Measurements from ENCODE around the gene SENP6.
"Not testable (repeated sequence)": the region's sequence is repeated elsewhere in the genome, so short reads cannot be mapped to it uniquely, and the experiment has no call there.

Gene SENP6, protein sequence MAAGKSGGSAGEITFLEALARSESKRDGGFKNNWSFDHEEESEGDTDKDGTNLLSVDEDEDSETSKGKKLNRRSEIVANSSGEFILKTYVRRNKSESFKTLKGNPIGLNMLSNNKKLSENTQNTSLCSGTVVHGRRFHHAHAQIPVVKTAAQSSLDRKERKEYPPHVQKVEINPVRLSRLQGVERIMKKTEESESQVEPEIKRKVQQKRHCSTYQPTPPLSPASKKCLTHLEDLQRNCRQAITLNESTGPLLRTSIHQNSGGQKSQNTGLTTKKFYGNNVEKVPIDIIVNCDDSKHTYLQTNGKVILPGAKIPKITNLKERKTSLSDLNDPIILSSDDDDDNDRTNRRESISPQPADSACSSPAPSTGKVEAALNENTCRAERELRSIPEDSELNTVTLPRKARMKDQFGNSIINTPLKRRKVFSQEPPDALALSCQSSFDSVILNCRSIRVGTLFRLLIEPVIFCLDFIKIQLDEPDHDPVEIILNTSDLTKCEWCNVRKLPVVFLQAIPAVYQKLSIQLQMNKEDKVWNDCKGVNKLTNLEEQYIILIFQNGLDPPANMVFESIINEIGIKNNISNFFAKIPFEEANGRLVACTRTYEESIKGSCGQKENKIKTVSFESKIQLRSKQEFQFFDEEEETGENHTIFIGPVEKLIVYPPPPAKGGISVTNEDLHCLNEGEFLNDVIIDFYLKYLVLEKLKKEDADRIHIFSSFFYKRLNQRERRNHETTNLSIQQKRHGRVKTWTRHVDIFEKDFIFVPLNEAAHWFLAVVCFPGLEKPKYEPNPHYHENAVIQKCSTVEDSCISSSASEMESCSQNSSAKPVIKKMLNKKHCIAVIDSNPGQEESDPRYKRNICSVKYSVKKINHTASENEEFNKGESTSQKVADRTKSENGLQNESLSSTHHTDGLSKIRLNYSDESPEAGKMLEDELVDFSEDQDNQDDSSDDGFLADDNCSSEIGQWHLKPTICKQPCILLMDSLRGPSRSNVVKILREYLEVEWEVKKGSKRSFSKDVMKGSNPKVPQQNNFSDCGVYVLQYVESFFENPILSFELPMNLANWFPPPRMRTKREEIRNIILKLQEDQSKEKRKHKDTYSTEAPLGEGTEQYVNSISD

DNA sequence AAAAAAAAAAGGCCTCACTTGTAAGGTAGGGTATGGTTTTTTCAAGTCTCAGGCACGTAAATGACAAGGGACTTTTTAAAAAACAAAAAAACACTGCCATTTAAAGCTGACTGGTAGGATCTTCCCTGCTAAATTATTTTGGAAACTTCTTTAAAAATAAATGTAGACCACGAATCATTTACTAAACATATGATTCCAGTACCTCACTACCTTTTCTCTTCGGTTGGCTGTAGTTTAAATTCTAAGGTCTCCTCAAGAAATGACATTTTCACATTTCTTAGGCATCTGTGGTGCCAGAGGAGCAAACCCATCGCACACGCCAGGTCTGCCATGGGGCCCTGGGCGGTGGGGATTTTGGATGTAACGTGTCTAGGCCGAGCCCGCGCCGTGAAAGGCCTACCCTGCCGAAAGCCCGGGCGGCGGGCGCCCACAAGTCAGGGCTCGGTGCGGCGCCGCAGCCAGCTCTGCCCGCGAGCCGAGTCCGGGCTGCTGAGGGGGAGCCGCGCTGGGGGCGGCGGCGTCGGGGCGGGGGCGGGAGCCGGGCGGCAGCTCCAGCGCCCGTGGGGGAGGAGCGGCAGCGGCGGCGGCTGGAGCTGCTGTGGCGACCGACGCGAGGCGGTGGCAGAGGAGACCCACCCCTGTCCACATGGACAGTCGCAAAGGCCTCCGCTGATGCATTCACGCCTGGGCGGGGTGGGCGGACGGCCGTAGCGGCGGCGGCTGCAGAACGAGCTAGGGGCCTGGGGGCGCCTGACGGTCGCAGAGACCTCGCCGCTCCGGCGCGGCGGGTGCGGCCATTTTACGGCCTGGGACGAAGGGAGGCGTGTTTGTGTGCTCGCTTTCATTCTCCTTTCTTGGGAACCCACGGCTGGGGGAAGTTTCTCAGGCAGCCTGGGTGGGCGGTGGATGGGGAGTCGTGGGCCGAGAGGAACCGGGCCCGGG is at the start of gene SENP6:
SENP6 (plus strand) TSS at position 577 of the 942 bp plus-strand sequence. CDS start 645 bp downstream, outside the sequence.
- DNase-seq: peak; percentile 82

GRCh38 chr6:75556240-75556639 is 45.4 kb upstream of the SENP6 start:
- peak; percentile 4 for DNase-seq

- DNase-seq: peak; percentile 49
Observed at GRCh38 chr6:75557068-75557467, 44.6 kb upstream of the SENP6 start.

DNA sequence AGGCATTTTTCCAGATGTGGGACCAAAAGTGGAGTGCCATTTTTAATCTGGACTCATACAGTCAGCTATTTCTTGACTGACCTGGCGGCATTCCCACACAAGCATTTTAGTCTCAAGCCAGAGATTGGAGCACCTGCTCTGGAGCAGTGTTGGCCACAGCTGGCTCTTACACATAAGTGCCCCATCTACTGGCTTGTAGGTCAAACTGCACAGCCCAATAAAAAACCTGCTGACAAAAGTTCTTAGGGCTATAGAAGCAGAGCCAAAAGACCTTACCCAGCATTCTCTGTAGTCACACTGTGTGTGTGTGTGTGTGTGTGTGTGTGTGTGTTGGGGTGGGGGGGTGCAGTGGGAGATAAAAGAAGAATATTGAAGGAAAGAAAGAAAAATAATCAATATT is 38.6 kb upstream of the SENP6 start:
- DNase-seq: peak; percentile 59

GRCh38 chr6:75566137-75566767 is 35.4 kb upstream of the SENP6 start:
- DNase-seq: no peak

DNA sequence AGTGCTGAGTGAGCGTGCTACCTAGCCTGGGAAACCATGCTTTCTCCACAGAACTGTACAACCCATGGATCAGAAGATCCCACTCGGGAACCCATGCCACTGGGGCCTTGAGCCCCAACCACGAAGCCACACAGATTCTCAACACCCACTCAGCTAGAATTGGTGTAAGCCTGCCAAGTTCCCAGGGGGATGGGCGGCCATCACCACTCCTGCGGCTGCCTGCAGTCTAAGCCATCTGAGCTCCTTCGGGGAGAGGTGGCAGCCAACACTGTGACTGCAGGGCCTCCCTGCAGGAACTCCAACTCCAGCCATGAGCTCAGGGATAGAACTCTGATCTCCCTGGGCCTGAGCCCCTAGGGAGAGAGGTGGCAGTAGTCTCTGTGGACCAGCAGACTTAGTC is 33.6 kb upstream of the SENP6 start:
- no peak for DNase-seq

GRCh38 chr6:75568965-75569364 is 32.7 kb upstream of the SENP6 start:
- DNase-seq: no peak

GRCh38 chr6:75570671-75571070 is 31.0 kb upstream of the SENP6 start:
- not testable (repeated sequence) for DNase-seq

DNA sequence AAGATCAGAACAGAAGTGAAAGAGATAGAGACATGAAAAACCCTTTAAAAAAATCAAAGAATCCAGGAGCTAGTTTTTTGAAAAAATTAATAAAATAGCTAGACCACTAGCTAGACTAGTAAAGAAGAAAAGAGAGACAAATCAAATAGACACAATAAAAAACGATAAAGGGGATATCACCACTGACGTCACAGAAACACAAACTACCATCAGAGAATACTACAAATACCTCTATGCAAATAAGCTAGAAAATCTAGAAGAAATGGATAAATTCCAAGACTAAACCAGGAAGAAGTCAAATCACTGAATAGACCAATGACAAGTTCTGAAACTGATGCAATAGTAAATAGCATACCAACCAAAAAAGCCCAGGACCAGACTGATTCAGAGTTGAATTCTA is 29.6 kb upstream of the SENP6 start:
- no peak for DNase-seq

DNA sequence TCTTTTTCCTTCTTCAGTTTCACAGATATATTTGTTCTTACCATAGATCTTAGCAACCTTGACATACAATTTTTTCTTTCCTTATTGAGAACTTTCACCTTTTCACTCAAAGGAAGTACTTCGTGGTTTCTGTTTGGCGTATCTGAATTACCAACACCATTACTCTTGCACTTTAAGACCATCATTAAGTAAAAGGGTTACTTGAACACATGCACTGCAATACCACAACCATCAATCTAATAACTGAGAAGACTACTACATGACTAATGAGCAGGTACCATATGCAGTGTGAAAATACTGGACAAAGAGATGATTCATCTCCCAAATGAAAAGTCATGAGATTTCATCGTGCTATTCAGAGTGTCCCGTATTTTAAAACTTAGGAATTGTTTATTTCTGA is 21.7 kb upstream of the SENP6 start:
- DNase-seq: no peak

DNA sequence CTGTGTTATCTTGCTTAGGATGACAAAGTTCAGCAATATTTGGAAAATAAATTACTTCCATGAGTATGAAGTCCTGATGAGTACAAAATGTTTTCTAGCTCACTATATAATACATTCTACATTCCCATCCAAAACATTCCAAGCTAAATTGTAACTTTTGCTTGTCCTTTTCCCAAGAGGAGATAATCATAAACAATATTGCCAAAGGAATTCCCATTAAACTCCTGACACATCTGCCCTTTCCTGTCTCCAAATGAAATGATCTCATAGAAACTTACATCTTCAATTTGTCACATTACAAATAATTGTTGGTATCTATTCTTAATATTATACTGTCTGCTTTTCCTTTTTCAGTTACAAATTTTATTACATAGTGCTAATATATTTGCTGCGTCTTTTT is 20.4 kb upstream of the SENP6 start:
- no peak for DNase-seq

DNA sequence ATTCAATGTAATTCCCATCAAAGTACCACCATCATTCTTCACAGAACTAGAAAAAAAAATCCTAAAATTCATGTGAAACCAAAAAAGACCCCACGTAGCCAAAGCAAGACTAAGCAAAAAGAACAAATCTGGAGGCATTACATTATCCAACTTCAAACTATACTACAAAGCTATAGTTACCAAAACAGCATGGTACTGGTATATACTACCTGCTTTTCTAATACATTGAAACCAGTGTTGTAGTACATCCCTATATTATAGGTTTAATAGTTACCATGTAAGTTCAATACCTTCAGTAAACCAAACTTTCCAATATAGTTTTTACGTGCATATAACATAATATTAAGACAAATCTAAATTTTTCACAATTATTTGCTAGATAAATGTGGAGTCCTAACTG is 17.1 kb upstream of the SENP6 start:
- DNase-seq: not testable (repeated sequence)

- no peak for DNase-seq
Observed at GRCh38 chr6:75588948-75589347, 12.7 kb upstream of the SENP6 start.

DNA sequence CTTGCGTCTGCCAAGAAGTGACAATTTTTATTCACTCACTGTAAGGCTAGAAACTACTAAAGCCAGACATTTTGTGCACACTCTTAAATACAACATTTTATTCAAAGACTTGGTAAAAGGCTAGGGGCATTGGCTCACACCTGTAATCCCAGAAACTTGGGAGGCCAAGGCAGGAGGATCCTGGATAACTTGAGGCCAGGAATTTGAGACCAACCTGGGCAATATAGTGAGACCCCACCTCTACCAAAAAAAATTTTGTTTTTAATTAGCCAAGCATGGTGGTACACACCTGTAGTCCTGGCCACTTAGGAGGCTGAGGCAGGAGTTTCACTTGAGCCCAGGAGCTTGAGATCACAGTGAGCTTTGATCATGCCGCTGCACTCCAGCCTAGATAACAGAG is 11.3 kb upstream of the SENP6 start:
- no peak for DNase-seq

DNA sequence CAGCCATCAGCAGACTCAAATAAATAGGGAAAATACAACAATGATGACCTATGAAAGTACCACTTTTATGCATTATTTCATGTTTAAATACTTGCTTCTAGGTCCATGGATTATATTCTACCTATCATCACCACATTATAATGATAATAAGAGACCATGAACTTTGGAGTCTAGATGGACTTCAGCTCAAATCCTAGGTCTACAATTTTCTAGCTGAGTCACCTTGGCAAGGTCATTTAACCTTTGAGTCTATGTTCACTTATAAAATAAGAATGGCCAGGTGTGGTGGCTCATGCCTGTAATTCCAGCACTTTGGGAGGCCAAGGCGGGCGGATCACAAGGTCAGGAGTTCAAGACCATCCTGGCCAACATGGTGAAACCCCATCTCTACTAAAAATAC is 5.3 kb upstream of the SENP6 start:
- not testable (repeated sequence) for DNase-seq

- DNase-seq: peak; percentile 35
Observed at GRCh38 chr6:75600768-75601167, 912 bp upstream of the SENP6 start.

GRCh38 chr6:75602246-75603105 is 796 bp downstream of the SENP6 start:
- peak; percentile 67 for DNase-seq

GRCh38 chr6:75603106-75603420 is 1.4 kb downstream of the SENP6 start:
- DNase-seq: no peak

GRCh38 chr6:75604294-75604693 is 2.6 kb downstream of the SENP6 start:
- DNase-seq: peak; percentile 61

DNA sequence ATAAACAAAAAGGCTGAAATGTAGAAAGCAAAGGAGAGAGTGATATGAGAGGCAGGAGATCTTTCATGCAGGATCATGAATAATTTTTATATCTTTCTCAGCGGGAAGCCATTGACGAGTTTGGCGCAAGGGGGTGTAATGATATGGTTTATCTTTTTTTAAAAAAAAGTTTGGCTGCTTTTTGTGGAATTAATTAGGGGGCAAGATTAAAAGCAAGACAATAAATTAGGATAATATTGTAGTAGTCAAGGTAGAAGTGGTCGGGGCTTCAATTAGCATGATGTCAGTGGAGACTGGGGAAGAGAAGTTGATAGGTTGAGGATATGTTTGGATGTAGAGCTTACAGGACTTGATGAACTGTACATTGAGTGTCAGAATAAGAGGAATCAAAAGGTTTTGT is 4.0 kb downstream of the SENP6 start:
- DNase-seq: no peak

DNA sequence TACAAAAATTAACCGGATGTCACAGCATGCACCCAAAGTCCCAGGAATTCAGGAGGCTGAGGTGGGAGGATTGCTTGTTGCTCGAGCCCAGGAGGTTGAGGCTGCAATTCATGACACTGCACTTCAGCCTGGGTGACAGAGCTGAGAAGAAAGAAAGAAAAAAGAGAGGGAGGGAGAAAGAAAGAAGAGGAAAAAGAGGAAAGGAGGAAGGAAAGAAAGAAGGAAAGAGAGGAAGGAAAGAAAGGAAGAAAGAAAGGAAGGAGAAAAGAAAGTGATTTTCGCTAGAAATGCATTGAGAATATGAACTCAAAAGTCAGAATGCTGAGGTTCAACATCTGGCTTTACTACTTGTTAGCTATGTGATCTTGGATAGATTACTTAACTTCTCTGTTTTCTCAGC is 6.6 kb downstream of the SENP6 start:
- DNase-seq: no peak

Data from NCI-H82 (cell line).